PC-3 (cell line): ENCODE measurements around the gene ZNF423. TPM values are rescaled to one million over a fixed set of nuclear protein-coding genes. Genes with fewer than 3 reads are reported as not detected.
A peak's percentile ranks its signal among the peaks of the same experiment; 100 is the strongest.

Source experiments
- ATAC-seq: fragments of 200-7000 bp; cut with Tn5 transposase; 2 replicates; pipeline ENCODE4 v1.9.1; 2020; ENCODE audit warnings: mild to moderate bottlenecking, moderate library complexity
- BruUV-seq: library from RNA; stranded (reverse); fragments of 400-500 nt; replicated peaks from 2 replicates; lab custom pipeline; 2021; lab: Mats Ljungman, UMichigan
- CTCF ChIA-PET: fragments of 300-600 bp; sonication (Branson Sonifier 250); formaldehyde crosslinking; loops from one replicate; lab custom pipeline; 2022; ENCODE audit warnings: antibody characterized with exemption; lab: Charles Lee
- POLR2A ChIA-PET: fragments of 300-600 bp; sonication (Branson Sonifier 250); formaldehyde crosslinking; loops from one replicate; lab custom pipeline; 2022; ENCODE audit warnings: antibody characterized with exemption; ENCODE audit not compliant: unreplicated experiment; lab: Charles Lee
- DNase-seq: peaks from one replicate; pipeline ENCODE4 v3.0.0-alpha.2; 2015
- H2AFZ ChIP-seq: fragments of 300-600 bp; sonication (generic); 2 replicates; pipeline ENCODE4 v1.6.0; 2016; ENCODE audit warnings: antibody characterized with exemption, low read length
- H3F3A ChIP-seq: fragments of 300-600 bp; sonication (generic); one replicate; pipeline ENCODE4 v1.6.0; 2017; ENCODE audit warnings: antibody characterized with exemption, low read length, control low read depth, mild to moderate bottlenecking; ENCODE audit not compliant: unreplicated experiment
- H3K27ac ChIP-seq: fragments of 300-600 bp; sonication (generic); 2 replicates; pipeline ENCODE4 v1.5.1; 2016; ENCODE audit warnings: mild to moderate bottlenecking, low read length
- H3K27me3 ChIP-seq: fragments of 300-600 bp; sonication (generic); 2 replicates; pipeline ENCODE4 v1.6.1; 2016; ENCODE audit warnings: low read length, mixed read lengths
- H3K36me3 ChIP-seq: fragments of 300-600 bp; sonication (generic); 2 replicates; pipeline ENCODE4 v1.6.1; 2016; ENCODE audit warnings: low read depth, mixed run types, low read length, mixed read lengths
- H3K4me1 ChIP-seq: fragments of 300-600 bp; sonication (generic); 2 replicates; pipeline ENCODE4 v1.5.1; 2016; ENCODE audit warnings: low read length; ENCODE audit not compliant: insufficient read depth
- H3K4me2 ChIP-seq: fragments of 300-600 bp; sonication (generic); 2 replicates; pipeline ENCODE4 v1.6.0; 2016; ENCODE audit warnings: low read length
- H3K4me3 ChIP-seq: fragments of 300-600 bp; sonication (generic); 2 replicates; pipeline ENCODE4 v1.5.1; 2016; ENCODE audit warnings: mild to moderate bottlenecking, low read length, mixed read lengths
- H3K79me2 ChIP-seq: fragments of 300-600 bp; sonication (generic); 2 replicates; pipeline ENCODE4 v1.6.1; 2017; ENCODE audit warnings: low read length, mixed read lengths
- H3K9ac ChIP-seq: fragments of 300-600 bp; sonication (generic); 2 replicates; pipeline ENCODE4 v1.6.0; 2016; ENCODE audit warnings: mild to moderate bottlenecking, low read length
- H3K9me2 ChIP-seq: fragments of 300-600 bp; sonication (generic); replicated peaks from 2 replicates; pipeline ENCODE4 v1.6.1; 2016; ENCODE audit warnings: mixed run types, low read length, mixed read lengths
- H3K9me3 ChIP-seq: fragments of 300-600 bp; sonication (generic); 2 replicates; pipeline ENCODE4 v1.6.1; 2016; ENCODE audit warnings: low read length, mixed read lengths
- H4K20me1 ChIP-seq: fragments of 300-600 bp; sonication (generic); 2 replicates; pipeline ENCODE4 v1.6.1; 2016; ENCODE audit warnings: low read length, mixed read lengths
- CTCF ChIP-seq: fragments of 300-600 bp; sonication (generic); conservative IDR thresholded peaks from 2 replicates; pipeline ENCODE4 v1.5.1; 2017; ENCODE audit warnings: antibody characterized with exemption, low read depth, mild to moderate bottlenecking, low read length
- EZH2 ChIP-seq: fragments of 300-600 bp; sonication (generic); IDR thresholded peaks from one replicate; pipeline ENCODE4 v1.6.1; 2017; ENCODE audit warnings: antibody characterized with exemption, mild to moderate bottlenecking, low read length; ENCODE audit not compliant: unreplicated experiment
- EZH2phosphoT487 ChIP-seq: fragments of 300-600 bp; sonication (generic); IDR thresholded peaks from 2 replicates; pipeline ENCODE4 v1.6.1; 2018; ENCODE audit warnings: mild to moderate bottlenecking, antibody characterized with exemption, low read length, borderline replicate concordance
- intact Hi-C: fragments of 100-400 bp; cut with micrococcal nuclease; formaldehyde crosslinking; loops from 2 replicates; pipeline ENCODE4 v1.9.0; 2023
- total RNA-seq: library from RNA; depleted of rRNA; stranded (reverse); fragments of >200 nt; gene quantifications from 2 replicates; pipeline ENCODE4 v1.2.3, GENCODE V29; 2014

Gene ZNF423
- total RNA-seq, 1 experiment from 2014 or later, result not detected

- no peak for TF ChIP-seq CTCF
- no peak for TF ChIP-seq EZH2phosphoT487
- TF ChIP-seq EZH2, result no peak
- Histone ChIP-seq H4K20me1 (no peaks in the 10 kb centered on the region), H3K4me1 (no peaks in the 10 kb centered on the region), H3K27ac (no peak overlapping the region), H3K79me2 (no peaks in the 10 kb centered on the region), H3K9me3 (no peaks in the 10 kb centered on the region), H3K27me3 (no peaks in the 10 kb centered on the region), H3K4me3 (no peak overlapping the region), H3K36me3 (no peaks in the 10 kb centered on the region), H2AFZ (no peak overlapping the region), H3K9me2 (no peaks in the 10 kb centered on the region), H3K9ac (no peak overlapping the region), H3K4me2 (no peak overlapping the region), H3F3A (no peaks in the 10 kb centered on the region)
- intact Hi-C loops, result no loop called here
- DNase-seq, result peak; percentile 1
- ChIA-PET CTCF (no interaction called here), POLR2A (no interaction called here)
- no TSS peak for BruUV-seq
- no peak for ATAC-seq
Observed at GRCh38 chr16:49782405-49782804, 73.5 kb downstream of the ZNF423 start.

- Histone ChIP-seq H3K79me2 (no peaks in the 10 kb centered on the region), H3F3A (no peaks in the 10 kb centered on the region), H3K36me3 (no peaks in the 10 kb centered on the region), H3K4me1 (no peaks in the 10 kb centered on the region), H4K20me1 (no peaks in the 10 kb centered on the region), H3K9ac (no peak overlapping the region), H3K4me3 (no peak overlapping the region), H3K27me3 (no peaks in the 10 kb centered on the region), H3K9me3 (no peaks in the 10 kb centered on the region), H2AFZ (no peak overlapping the region), H3K4me2 (no peak overlapping the region), H3K27ac (no peak overlapping the region), H3K9me2 (no peaks in the 10 kb centered on the region)
- intact Hi-C loops, result no loop called here
- no peak for DNase-seq
- TF ChIP-seq EZH2, result no peak
- no peak for TF ChIP-seq CTCF
- TF ChIP-seq EZH2phosphoT487, result no peak
- ChIA-PET POLR2A (no interaction called here), CTCF (no interaction called here)
- BruUV-seq, result no TSS peak
- no peak for ATAC-seq
Observed at GRCh38 chr16:49781401-49781800, 74.5 kb downstream of the ZNF423 start.

GRCh38 chr16:49780433-49780832 is 75.5 kb downstream of the ZNF423 start:
- Histone ChIP-seq H3K79me2 (no peaks in the 10 kb centered on the region), H3F3A (no peaks in the 10 kb centered on the region), H3K9me3 (no peaks in the 10 kb centered on the region), H3K27me3 (no peaks in the 10 kb centered on the region), H3K9me2 (no peaks in the 10 kb centered on the region), H3K9ac (no peak overlapping the region), H3K27ac (no peak overlapping the region), H3K4me3 (no peak overlapping the region), H2AFZ (no peak overlapping the region), H3K4me2 (no peak overlapping the region), H3K36me3 (no peaks in the 10 kb centered on the region), H4K20me1 (no peaks in the 10 kb centered on the region), H3K4me1 (no peaks in the 10 kb centered on the region)
- intact Hi-C loops, result no loop called here
- BruUV-seq, result no TSS peak
- DNase-seq (no peak), ATAC-seq (no peak)
- POLR2A ChIA-PET, result no interaction called here
- TF ChIP-seq CTCF (no peak), EZH2phosphoT487 (no peak), EZH2 (no peak)
- CTCF ChIA-PET, result no interaction called here
